ENCODE data around the gene GSTA5.
"Not testable (repeated sequence)": the region's sequence is repeated elsewhere in the genome, so short reads cannot be mapped to it uniquely, and the experiment has no call there.

The GSTA5 gene

GRCh38 chr6:52830869-52831268 lies 9.7 kb downstream of the GSTA5 start:
- DNase-seq, result not testable (repeated sequence)

GRCh38 chr6:52829046-52829817 lies 11.4 kb downstream of the GSTA5 start:
- no peak for DNase-seq

- DNase-seq, result not testable (repeated sequence)
Measured at GRCh38 chr6:52828621-52829020, 12.0 kb downstream of the GSTA5 start.

- DNase-seq, result not testable (repeated sequence)
Measured at GRCh38 chr6:52827073-52827783, 13.4 kb downstream of the GSTA5 start.

GRCh38 chr6:52826513-52826912 lies 14.1 kb downstream of the GSTA5 start:
- DNase-seq, result no peak

GRCh38 chr6:52825900-52826459 lies 14.6 kb downstream of the GSTA5 start:
- DNase-seq, result not testable (repeated sequence)

GRCh38 chr6:52825270-52825793 lies 15.3 kb downstream of the GSTA5 start:
- not testable (repeated sequence) for DNase-seq

GRCh38 chr6:52821842-52822241 lies 18.8 kb downstream of the GSTA5 start:
- no peak for DNase-seq

GRCh38 chr6:52820198-52820597 lies 20.4 kb downstream of the GSTA5 start:
- no peak for DNase-seq

GRCh38 chr6:52815167-52816092 lies 25.2 kb downstream of the GSTA5 start:
- DNase-seq, result peak; percentile 8

- not testable (repeated sequence) for DNase-seq
Measured at GRCh38 chr6:52814545-52814944, 26.1 kb downstream of the GSTA5 start.

- not testable (repeated sequence) for DNase-seq
Measured at GRCh38 chr6:52809777-52810176, 30.8 kb downstream of the GSTA5 start.

- DNase-seq, result no peak
Measured at GRCh38 chr6:52808660-52809059, 32.0 kb downstream of the GSTA5 start.

GRCh38 chr6:52803668-52804255 lies 36.9 kb downstream of the GSTA5 start, which contains the start of gene GSTA1:
TSS of gene GSTA1 (minus strand) at chr6:52803816. CDS start at chr6:52799267, 4,549 bp downstream.
- DNase-seq, result not testable (repeated sequence)

- DNase-seq, result no peak
Measured at GRCh38 chr6:52802806-52803205, 37.8 kb downstream of the GSTA5 start.

- no peak for DNase-seq
Measured at GRCh38 chr6:52801188-52801841, 39.3 kb downstream of the GSTA5 start.

- DNase-seq, result not testable (repeated sequence)
Measured at GRCh38 chr6:52799272-52799671, 41.3 kb downstream of the GSTA5 start.

- DNase-seq, result not testable (repeated sequence)
Measured at GRCh38 chr6:52794366-52794765, 46.2 kb downstream of the GSTA5 start.

GRCh38 chr6:52790861-52791260 lies 49.8 kb downstream of the GSTA5 start:
- DNase-seq, result no peak

GRCh38 chr6:52789658-52790057 lies 51.0 kb downstream of the GSTA5 start:
- DNase-seq, result not testable (repeated sequence)

GRCh38 chr6:52788478-52788877 lies 52.1 kb downstream of the GSTA5 start:
- DNase-seq, result no peak
